ENCODE measurements around the gene FA2H.
"Not testable (repeated sequence)": the region's sequence is repeated elsewhere in the genome, so short reads cannot be mapped to it uniquely, and the experiment has no call there.

FA2H gene

GRCh38 chr16:74774223-74775139 lies at the start of gene FA2H:
TSS of gene FA2H (minus strand) at chr16:74774820. CDS start at chr16:74774755, 65 bp downstream.
- DNase-seq (ENCODE audit: low read depth): no peak

- no peak for DNase-seq (ENCODE audit: low read depth)
Observed at GRCh38 chr16:74817851-74818250, 43.2 kb upstream of the FA2H start.

GRCh38 chr16:74813109-74813641 lies 38.6 kb upstream of the FA2H start:
- DNase-seq (ENCODE audit: low read depth): no peak

GRCh38 chr16:74811911-74812310 lies 37.3 kb upstream of the FA2H start:
- DNase-seq (ENCODE audit: low read depth): no peak

- DNase-seq (ENCODE audit: low read depth): not testable (repeated sequence)
Observed at GRCh38 chr16:74811216-74811615, 36.6 kb upstream of the FA2H start.

GRCh38 chr16:74807052-74807646 lies 32.5 kb upstream of the FA2H start:
- no peak for DNase-seq (ENCODE audit: low read depth)

GRCh38 chr16:74800216-74800871 lies 25.7 kb upstream of the FA2H start:
- DNase-seq (ENCODE audit: low read depth): no peak

- no peak for DNase-seq (ENCODE audit: low read depth)
Observed at GRCh38 chr16:74797414-74797813, 22.8 kb upstream of the FA2H start.

- no peak for DNase-seq (ENCODE audit: low read depth)
Observed at GRCh38 chr16:74795104-74795503, 20.5 kb upstream of the FA2H start.

- DNase-seq (ENCODE audit: low read depth): no peak
Observed at GRCh38 chr16:74794668-74795067, 20.0 kb upstream of the FA2H start.

GRCh38 chr16:74793571-74793970 lies 19.0 kb upstream of the FA2H start:
- no peak for DNase-seq (ENCODE audit: low read depth)

- DNase-seq (ENCODE audit: low read depth): no peak
Observed at GRCh38 chr16:74792225-74792624, 17.6 kb upstream of the FA2H start.

GRCh38 chr16:74791749-74792148 lies 17.1 kb upstream of the FA2H start:
- DNase-seq (ENCODE audit: low read depth): not testable (repeated sequence)

- no peak for DNase-seq (ENCODE audit: low read depth)
Observed at GRCh38 chr16:74788108-74788507, 13.5 kb upstream of the FA2H start.

- no peak for DNase-seq (ENCODE audit: low read depth)
Observed at GRCh38 chr16:74785031-74785430, 10.4 kb upstream of the FA2H start.

GRCh38 chr16:74778646-74779045 lies 4.0 kb upstream of the FA2H start:
- no peak for DNase-seq (ENCODE audit: low read depth)

- DNase-seq (ENCODE audit: low read depth): no peak
Observed at GRCh38 chr16:74776926-74777325, 2.3 kb upstream of the FA2H start.

GRCh38 chr16:74775255-74775654 lies 635 bp upstream of the FA2H start:
- no peak for DNase-seq (ENCODE audit: low read depth)

- DNase-seq (ENCODE audit: low read depth): no peak
Observed at GRCh38 chr16:74773446-74774222, 986 bp downstream of the FA2H start.

GRCh38 chr16:74771656-74772315 lies 2.8 kb downstream of the FA2H start:
- no peak for DNase-seq (ENCODE audit: low read depth)

GRCh38 chr16:74770831-74771526 lies 3.6 kb downstream of the FA2H start:
- no peak for DNase-seq (ENCODE audit: low read depth)
